Keratinocyte (primary cell): Measurements from ENCODE around the gene PRDM1. TPM values are rescaled to one million over a fixed set of nuclear protein-coding genes. Genes with fewer than 3 reads are reported as not detected.

ENCODE experiments used
- DNase-seq: peaks from one replicate; pipeline ENCODE4 v3.0.0-alpha.2; 2011; ENCODE audit warnings: low read depth, missing footprints, low spot score
- FAIRE-seq: peaks from 2 replicates; lab custom pipeline; 2011; peaks lifted over from hg19 to GRCh38; lab: Jason Lieb, UNC
- H2AFZ ChIP-seq: 2 replicates; pipeline ENCODE4 v1.6.0; 2012; ENCODE audit warnings: low read length, control low read depth, inconsistent platforms; ENCODE audit not compliant: control insufficient read depth
- H3K27ac ChIP-seq: 2 replicates; pipeline ENCODE4 v1.5.1; 2011; ENCODE audit warnings: low read length; ENCODE audit not compliant: control insufficient read depth, insufficient read depth
- H3K27me3 ChIP-seq: 3 replicates; pipeline ENCODE4 v1.6.0; 2011; ENCODE audit warnings: low read length; ENCODE audit not compliant: control insufficient read depth, insufficient read depth; ENCODE audit errors: extremely low read depth
- H3K36me3 ChIP-seq, 2 experiments: 2 replicates in 1 of 2; 3 replicates in 1 of 2; pipeline ENCODE4 v1.5.1; 2011; ENCODE audit warnings: low read length in 2 of 2, mild to moderate bottlenecking in 1 of 2; ENCODE audit not compliant: control insufficient read depth in 2 of 2, insufficient read depth in 2 of 2; ENCODE audit errors: extremely low read depth in 1 of 2
- H3K4me1 ChIP-seq: 3 replicates; pipeline ENCODE4 v1.5.1; 2011; ENCODE audit warnings: low read length; ENCODE audit not compliant: control insufficient read depth, insufficient read depth; ENCODE audit errors: extremely low read depth
- H3K4me2 ChIP-seq: 3 replicates; pipeline ENCODE4 v1.6.0; 2011; ENCODE audit warnings: low read depth, low read length; ENCODE audit not compliant: control insufficient read depth, insufficient read depth; ENCODE audit errors: extremely low read depth
- H3K4me3 ChIP-seq, 3 experiments: fragments of 200-600 bp in 1 of 3; sonication (generic) in 1 of 3; 2 replicates in 2 of 3; 3 replicates in 1 of 3; pipeline ENCODE4 v1.5.1; 2011 to 2016; ENCODE audit warnings: low read length in 3 of 3, mild to moderate bottlenecking in 3 of 3, control low read depth in 2 of 3, inconsistent platforms in 1 of 3, low read depth in 1 of 3, mixed read lengths in 1 of 3, mixed run types in 1 of 3, moderate library complexity in 1 of 3; ENCODE audit not compliant: control insufficient read depth in 2 of 3, insufficient read depth in 2 of 3; ENCODE audit errors: extremely low read depth in 1 of 3
- H3K79me2 ChIP-seq: 2 replicates; pipeline ENCODE4 v1.6.0; 2012; ENCODE audit warnings: low read length; ENCODE audit not compliant: control insufficient read depth, insufficient read depth
- H3K9ac ChIP-seq: 3 replicates; pipeline ENCODE4 v1.6.0; 2011; ENCODE audit warnings: low read length; ENCODE audit not compliant: control insufficient read depth, insufficient read depth; ENCODE audit errors: extremely low read depth
- H3K9me1 ChIP-seq: 3 replicates; pipeline ENCODE4 v1.6.0; 2011; ENCODE audit warnings: low read length; ENCODE audit not compliant: control insufficient read depth, insufficient read depth; ENCODE audit errors: extremely low read depth
- H3K9me3 ChIP-seq: 2 replicates; pipeline ENCODE4 v1.5.1; 2012; ENCODE audit warnings: low read depth, low read length; ENCODE audit not compliant: control insufficient read depth
- H4K20me1 ChIP-seq: 3 replicates; pipeline ENCODE4 v1.6.0; 2011; ENCODE audit warnings: low read length; ENCODE audit not compliant: control insufficient read depth, insufficient read depth; ENCODE audit errors: extremely low read depth
- CTCF ChIP-seq, 3 experiments: IDR thresholded peaks in 1 of 3; conservative IDR thresholded peaks in 1 of 3; optimal IDR thresholded peaks in 1 of 3; 2 replicates in 2 of 3; 3 replicates in 1 of 3; pipeline versions ENCODE3 to v1.5.1; 2011; ENCODE audit warnings: low read length in 3 of 3, mild to moderate bottlenecking in 3 of 3, moderate library complexity in 2 of 3, control low read depth in 1 of 3, inconsistent platforms in 1 of 3; ENCODE audit not compliant: insufficient read depth in 2 of 3; ENCODE audit errors: extremely low read depth in 1 of 3
- EZH2 ChIP-seq: IDR thresholded peaks from one replicate; pipeline ENCODE4 v1.6.1; 2012; ENCODE audit warnings: inconsistent platforms, mild to moderate bottlenecking, low read length, moderate library complexity
- dilution Hi-C: fragments of 300-500 bp; cut with MboI; formaldehyde crosslinking; loops from one replicate; pipeline ENCODE4 v1.7.0; 2020; ENCODE audit warnings: low sequenced_read_pairs; ENCODE audit not compliant: extremely low pct_ligation_motif_present
- polyA plus RNA-seq, 5 experiments: library from polyadenylated mRNA; depleted of rRNA in 3 of 5; stranded (reverse) in 3 of 5; stranded (forward) in 1 of 5; unstranded in 1 of 5; fragments of >200 nt; gene quantifications; 1 replicate in 1 of 5; 2 replicates in 3 of 5; 3 replicates in 1 of 5; pipeline versions ENCODE4 v1.2.1 to v1.2.3, GENCODE V29; 2011 to 2012; ENCODE audit warnings: missing spikeins in 2 of 5, low read depth in 1 of 5, low replicate concordance in 1 of 5

The PRDM1 gene
- polyA plus RNA-seq, 1 donor (not counting 4 experiments of a cell fraction or from before 2014, with no cell fraction given) = 6.7 TPM

- dilution Hi-C loops = no loop called here
These were observed 27.3 kb downstream of the PRDM1 start for GRCh38 chr6:106113256-106113959.

GRCh38 chr6:106114492-106114891 is 28.4 kb downstream of the PRDM1 start:
- Histone ChIP-seq H3K9ac (no peak overlapping the region), H3K9me1 (no peaks in the 10 kb centered on the region), H2AFZ (no peak overlapping the region), H3K9me3 (no peaks in the 10 kb centered on the region), H3K27me3 (no peaks in the 10 kb centered on the region), H4K20me1 (no peaks in the 10 kb centered on the region), H3K27ac (no peak overlapping the region), H3K4me1 (peaks cover 22% of the 10 kb centered on the region), H3K4me3 (no peak overlapping the region), H3K4me2 (no peak overlapping the region), H3K36me3 (no peaks in the 10 kb centered on the region), H3K79me2 (no peaks in the 10 kb centered on the region)
- no peak for FAIRE-seq
- dilution Hi-C loops = no loop called here
- DNase-seq = no peak
- TF ChIP-seq CTCF (optimal IDR thresholded peaks at IDR 0.05 in 1 of 3, IDR thresholded peaks at IDR 0.05 in 1 of 3, conservative IDR thresholded peaks at IDR 0.05 in 1 of 3; ENCODE audit: extremely low read depth in 1 of 3, insufficient read depth in 2 of 3, low read length in 3 of 3) (no peak), EZH2 (no peak)

More at GRCh38 chr6:106113256-106113959, 27.3 kb downstream of the PRDM1 start:
- no peak for FAIRE-seq
- Histone ChIP-seq H3K27me3 (no peaks in the 10 kb centered on the region), H3K4me1 (peaks cover 18% of the 10 kb centered on the region), H3K4me3 (no peak overlapping the region), H3K36me3 (peaks cover 0 to 2% of the 10 kb centered on the region in 2 experiments), H3K79me2 (no peaks in the 10 kb centered on the region), H2AFZ (no peak overlapping the region), H3K9me1 (no peaks in the 10 kb centered on the region), H4K20me1 (no peaks in the 10 kb centered on the region), H3K27ac (no peak overlapping the region), H3K9me3 (no peaks in the 10 kb centered on the region), H3K4me2 (no peak overlapping the region), H3K9ac (no peak overlapping the region)
- TF ChIP-seq EZH2 (no peak), CTCF (optimal IDR thresholded peaks at IDR 0.05 in 1 of 3, IDR thresholded peaks at IDR 0.05 in 1 of 3, conservative IDR thresholded peaks at IDR 0.05 in 1 of 3; ENCODE audit: extremely low read depth in 1 of 3, insufficient read depth in 2 of 3, low read length in 3 of 3) (no peak)
- no peak for DNase-seq
